ENCODE results near the gene ENAH. TPM values are rescaled to one million over a fixed set of nuclear protein-coding genes. Genes with fewer than 3 reads are reported as not detected.

ENAH gene
- total RNA-seq, 3 donors from 2014 or later = 0.90 to 1.3 (median 1.1) TPM

- Mint-ChIP-seq H3K4me1 (ENCODE audit: low read depth) (no peaks in the 10 kb centered on the region), H3K36me3 (ENCODE audit: insufficient read depth) (no peaks in the 10 kb centered on the region), H3K4me3 (no peak overlapping the region), H3K9me3 (no peaks in the 10 kb centered on the region), H3K27me3 (ENCODE audit: low read depth) (no peaks in the 10 kb centered on the region)
- DNase-seq = no peak
- ATAC-seq = no peak
These were observed 39.9 kb downstream of the ENAH start for GRCh38 chr1:225613006-225613405.

- H3K4me3 Mint-ChIP-seq = no peak overlapping the region
- no peaks in the 10 kb centered on the region for H3K4me1 Mint-ChIP-seq (ENCODE audit: low read depth)
- no peaks in the 10 kb centered on the region for H3K27me3 Mint-ChIP-seq (ENCODE audit: low read depth)
- no peaks in the 10 kb centered on the region for H3K9me3 Mint-ChIP-seq
- DNase-seq (no peak), ATAC-seq (no peak)
- no peaks in the 10 kb centered on the region for H3K36me3 Mint-ChIP-seq (ENCODE audit: insufficient read depth)
These were observed 40.6 kb downstream of the ENAH start for GRCh38 chr1:225612287-225612686.

- no peaks in the 10 kb centered on the region for H3K4me1 Mint-ChIP-seq (ENCODE audit: low read depth)
- no peaks in the 10 kb centered on the region for H3K9me3 Mint-ChIP-seq
- no peak for ATAC-seq
- H3K4me3 Mint-ChIP-seq = no peak overlapping the region
- no peak for DNase-seq
- no peaks in the 10 kb centered on the region for H3K36me3 Mint-ChIP-seq (ENCODE audit: insufficient read depth)
- H3K27me3 Mint-ChIP-seq (ENCODE audit: low read depth) = no peaks in the 10 kb centered on the region
These were observed 41.2 kb downstream of the ENAH start for GRCh38 chr1:225611537-225612223.

GRCh38 chr1:225610539-225610938 lies 42.4 kb downstream of the ENAH start:
- no peak overlapping the region for H3K4me3 Mint-ChIP-seq
- no peaks in the 10 kb centered on the region for H3K9me3 Mint-ChIP-seq
- H3K4me1 Mint-ChIP-seq (ENCODE audit: low read depth) = no peaks in the 10 kb centered on the region
- ATAC-seq = no peak
- no peak for DNase-seq
- H3K36me3 Mint-ChIP-seq (ENCODE audit: insufficient read depth) = no peaks in the 10 kb centered on the region
- H3K27me3 Mint-ChIP-seq (ENCODE audit: low read depth) = no peaks in the 10 kb centered on the region

GRCh38 chr1:225608014-225608796 lies 44.7 kb downstream of the ENAH start:
- no peaks in the 10 kb centered on the region for H3K36me3 Mint-ChIP-seq (ENCODE audit: insufficient read depth)
- H3K27me3 Mint-ChIP-seq (ENCODE audit: low read depth) = no peaks in the 10 kb centered on the region
- DNase-seq = no peak
- H3K9me3 Mint-ChIP-seq = no peaks in the 10 kb centered on the region
- no peaks in the 10 kb centered on the region for H3K4me1 Mint-ChIP-seq (ENCODE audit: low read depth)
- H3K4me3 Mint-ChIP-seq = no peak overlapping the region
- no peak for ATAC-seq

- ATAC-seq = no peak
- no peak for DNase-seq
- Mint-ChIP-seq H3K36me3 (ENCODE audit: insufficient read depth) (no peaks in the 10 kb centered on the region), H3K9me3 (no peaks in the 10 kb centered on the region), H3K4me3 (no peak overlapping the region), H3K4me1 (ENCODE audit: low read depth) (no peaks in the 10 kb centered on the region), H3K27me3 (ENCODE audit: low read depth) (no peaks in the 10 kb centered on the region)
These were observed 45.6 kb downstream of the ENAH start for GRCh38 chr1:225607355-225607754.

GRCh38 chr1:225603538-225604354 lies 49.2 kb downstream of the ENAH start:
- no peak for DNase-seq
- no peak for ATAC-seq
- H3K27me3 Mint-ChIP-seq (ENCODE audit: low read depth) = no peaks in the 10 kb centered on the region

GRCh38 chr1:225602590-225603206 lies 50.2 kb downstream of the ENAH start:
- no peaks in the 10 kb centered on the region for H3K27me3 Mint-ChIP-seq (ENCODE audit: low read depth)
- DNase-seq = no peak

More at GRCh38 chr1:225603538-225604354, 49.2 kb downstream of the ENAH start:
- Mint-ChIP-seq H3K4me3 (no peak overlapping the region), H3K9me3 (peaks cover 5% of the 10 kb centered on the region), H3K4me1 (ENCODE audit: low read depth) (no peaks in the 10 kb centered on the region), H3K36me3 (ENCODE audit: insufficient read depth) (no peaks in the 10 kb centered on the region)

GRCh38 chr1:225601902-225602589 lies 50.9 kb downstream of the ENAH start:
- H3K4me1 Mint-ChIP-seq (ENCODE audit: low read depth) = no peaks in the 10 kb centered on the region
- ATAC-seq = no peak
- H3K9me3 Mint-ChIP-seq = peaks cover 5% of the 10 kb centered on the region
- no peak for DNase-seq
- no peaks in the 10 kb centered on the region for H3K27me3 Mint-ChIP-seq (ENCODE audit: low read depth)
- H3K4me3 Mint-ChIP-seq = no peak overlapping the region
- no peaks in the 10 kb centered on the region for H3K36me3 Mint-ChIP-seq (ENCODE audit: insufficient read depth)

More at GRCh38 chr1:225602590-225603206, 50.2 kb downstream of the ENAH start:
- Mint-ChIP-seq H3K9me3 (peaks cover 5% of the 10 kb centered on the region), H3K4me3 (no peak overlapping the region), H3K36me3 (ENCODE audit: insufficient read depth) (no peaks in the 10 kb centered on the region), H3K4me1 (ENCODE audit: low read depth) (no peaks in the 10 kb centered on the region)
- ATAC-seq = no peak

GRCh38 chr1:225598847-225599246 lies 54.1 kb downstream of the ENAH start:
- Mint-ChIP-seq H3K4me3 (no peak overlapping the region), H3K9me3 (peaks cover 5% of the 10 kb centered on the region), H3K4me1 (ENCODE audit: low read depth) (no peaks in the 10 kb centered on the region), H3K36me3 (ENCODE audit: insufficient read depth) (no peaks in the 10 kb centered on the region), H3K27me3 (ENCODE audit: low read depth) (no peaks in the 10 kb centered on the region)
- no peak for DNase-seq
- no peak for ATAC-seq

GRCh38 chr1:225597926-225598575 lies 54.9 kb downstream of the ENAH start:
- Mint-ChIP-seq H3K36me3 (ENCODE audit: insufficient read depth) (no peaks in the 10 kb centered on the region), H3K27me3 (ENCODE audit: low read depth) (no peaks in the 10 kb centered on the region), H3K9me3 (peaks cover 5% of the 10 kb centered on the region), H3K4me3 (no peak overlapping the region), H3K4me1 (ENCODE audit: low read depth) (no peaks in the 10 kb centered on the region)
- no peak for ATAC-seq
- no peak for DNase-seq

- DNase-seq (no peak), ATAC-seq (no peak)
- H3K27me3 Mint-ChIP-seq (ENCODE audit: low read depth) = no peaks in the 10 kb centered on the region
- H3K9me3 Mint-ChIP-seq = peaks cover 5% of the 10 kb centered on the region
- H3K36me3 Mint-ChIP-seq (ENCODE audit: insufficient read depth) = no peaks in the 10 kb centered on the region
- no peak overlapping the region for H3K4me3 Mint-ChIP-seq
- no peaks in the 10 kb centered on the region for H3K4me1 Mint-ChIP-seq (ENCODE audit: low read depth)
These were observed 56.2 kb downstream of the ENAH start for GRCh38 chr1:225596736-225597135.

- ATAC-seq (no peak), DNase-seq (no peak)
- Mint-ChIP-seq H3K27me3 (ENCODE audit: low read depth) (no peaks in the 10 kb centered on the region), H3K36me3 (ENCODE audit: insufficient read depth) (no peaks in the 10 kb centered on the region), H3K4me3 (no peak overlapping the region), H3K4me1 (ENCODE audit: low read depth) (no peaks in the 10 kb centered on the region), H3K9me3 (peaks cover 5% of the 10 kb centered on the region)
These were observed 56.9 kb downstream of the ENAH start for GRCh38 chr1:225595974-225596551.
